ENCODE results near the gene NMU. TPM values are rescaled to one million over a fixed set of nuclear protein-coding genes. Genes with fewer than 3 reads are reported as not detected.

NMU gene
- total and polyA plus RNA-seq, 9 of the 15 experiments (the other 6 are each of a cell fraction or from before 2014, with no cell fraction given) = 73.8 to 846 (median 599) TPM

- TF ChIP-seq MITF (IDR thresholded peaks at IDR 0.05) (no peak), EHMT2 (IDR thresholded peaks at IDR 0.05) (no peak), RBM15 (IDR thresholded peaks at IDR 0.05; ENCODE audit: insufficient read depth, low read length) (no peak), FOXJ2 (tag; IDR thresholded peaks at IDR 0.05) (no peak), DIDO1 (tag; IDR thresholded peaks at IDR 0.05; ENCODE audit: low read depth) (no peak), TCF3 (CRISPR knock-in tag; IDR thresholded peaks at IDR 0.05) (peak; percentile 18; the same call in 1 of the 2 replicates), ELF1 (tag; IDR thresholded peaks at IDR 0.05) (no peak), NCOA1 (IDR thresholded peaks at IDR 0.05; ENCODE audit: low read depth) (no peak), PHF21A (IDR thresholded peaks at IDR 0.05; ENCODE audit: borderline replicate concordance, low read depth) (peak; percentile 100), SRF (CRISPR knock-in tag; IDR thresholded peaks at IDR 0.05) (0 out of 4 replicates have a peak, but pooled peaks of 1 of the 2 experiments have one; percentile 40), CTBP1 (IDR thresholded peaks at IDR 0.05; ENCODE audit: borderline replicate concordance) (peak; percentile 96), E2F4 (CRISPR knock-in tag; IDR thresholded peaks at IDR 0.05; ENCODE audit: low read depth) (no peak), MTA2 (IDR thresholded peaks at IDR 0.05; ENCODE audit: low read depth) (no peak), ZNF212 (CRISPR knock-in tag; IDR thresholded peaks at IDR 0.05) (no peak), ZNF740 (CRISPR knock-in tag; IDR thresholded peaks at IDR 0.05) (no peak), ZNF740 (tag; IDR thresholded peaks at IDR 0.05) (no peak), FOXA1 (IDR thresholded peaks at IDR 0.05; ENCODE audit: borderline replicate concordance) (no peak), ZNF324 (CRISPR knock-in tag; IDR thresholded peaks at IDR 0.05) (no peak), KDM5B (IDR thresholded peaks at IDR 0.05; ENCODE audit: insufficient replicate concordance, low read depth, low read length) (no peak), SAFB (IDR thresholded peaks at IDR 0.05; ENCODE audit: borderline replicate concordance, low read depth, low read length) (0 out of 2 replicates have a peak, but pooled peaks have one; percentile 20), PPARD (CRISPR knock-in tag; IDR thresholded peaks at IDR 0.05) (no peak), DDX20 (tag; IDR thresholded peaks at IDR 0.05; ENCODE audit: low read depth) (no peak), SNAPC5 (CRISPR knock-in tag; IDR thresholded peaks at IDR 0.05) (no peak), PRPF4 (IDR thresholded peaks at IDR 0.05; ENCODE audit: insufficient read depth, low read depth, low read length, poor library complexity, severe bottlenecking) (peak; percentile 12)
- TF ChIP-seq, protein P1, sequence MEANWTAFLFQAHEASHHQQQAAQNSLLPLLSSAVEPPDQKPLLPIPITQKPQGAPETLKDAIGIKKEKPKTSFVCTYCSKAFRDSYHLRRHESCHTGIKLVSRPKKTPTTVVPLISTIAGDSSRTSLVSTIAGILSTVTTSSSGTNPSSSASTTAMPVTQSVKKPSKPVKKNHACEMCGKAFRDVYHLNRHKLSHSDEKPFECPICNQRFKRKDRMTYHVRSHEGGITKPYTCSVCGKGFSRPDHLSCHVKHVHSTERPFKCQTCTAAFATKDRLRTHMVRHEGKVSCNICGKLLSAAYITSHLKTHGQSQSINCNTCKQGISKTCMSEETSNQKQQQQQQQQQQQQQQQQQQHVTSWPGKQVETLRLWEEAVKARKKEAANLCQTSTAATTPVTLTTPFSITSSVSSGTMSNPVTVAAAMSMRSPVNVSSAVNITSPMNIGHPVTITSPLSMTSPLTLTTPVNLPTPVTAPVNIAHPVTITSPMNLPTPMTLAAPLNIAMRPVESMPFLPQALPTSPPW (CRISPR knock-in tag; IDR thresholded peaks at IDR 0.05) = peak; percentile 72
Observed at GRCh38 chr4:55546756-55547465, 89.2 kb downstream of the NMU start, which contains the start of gene CLOCK (continued).

All from K562 (cell line).